IMR-90 (cell line): ENCODE data around the gene LMOD1.

ENCODE experiments used
- CTCF ChIP-seq: conservative IDR thresholded peaks from 2 replicates; pipeline ENCODE4 v1.5.1; 2012; ENCODE audit warnings: mild to moderate bottlenecking, low read depth, low read length, improper control_type of control experiment
- POLR2A ChIP-seq: IDR thresholded peaks from 2 replicates; pipeline ENCODE4 v1.6.1; 2012; ENCODE audit warnings: mild to moderate bottlenecking, low read depth, low read length

GRCh38 chr1:201942129-201942495 is 4.2 kb downstream of the LMOD1 start:
- TF ChIP-seq CTCF (no peak), POLR2A (no peak)
